Ishikawa (cell line): ENCODE data around the gene ZNF628.

Experiments used
- CREB1 ChIP-seq: IDR thresholded peaks from 2 replicates; pipeline ENCODE4 v1.6.1; 2012; ENCODE audit warnings: low read depth
- EGR1 ChIP-seq: IDR thresholded peaks from 2 replicates; pipeline ENCODE4 v1.6.1; 2012
- EP300 ChIP-seq: IDR thresholded peaks from 2 replicates; pipeline ENCODE4 v1.6.1; 2012; ENCODE audit warnings: borderline replicate concordance
- MAX ChIP-seq: IDR thresholded peaks from 2 replicates; pipeline ENCODE4 v1.6.1; 2012
- RAD21 ChIP-seq: IDR thresholded peaks from 2 replicates; pipeline ENCODE4 v1.6.1; 2012; ENCODE audit warnings: low read depth
- TAF1 ChIP-seq: IDR thresholded peaks from 2 replicates; pipeline ENCODE4 v1.6.1; 2012; ENCODE audit warnings: low read depth, mild to moderate bottlenecking
- TCF12 ChIP-seq: IDR thresholded peaks from 2 replicates; pipeline ENCODE4 v1.6.1; 2012; ENCODE audit warnings: low read depth
- TEAD4 ChIP-seq: IDR thresholded peaks from 2 replicates; pipeline ENCODE4 v1.6.1; 2012
- ZBTB7A ChIP-seq: IDR thresholded peaks from 2 replicates; pipeline ENCODE4 v1.6.1; 2012; ENCODE audit warnings: low read depth

DNA sequence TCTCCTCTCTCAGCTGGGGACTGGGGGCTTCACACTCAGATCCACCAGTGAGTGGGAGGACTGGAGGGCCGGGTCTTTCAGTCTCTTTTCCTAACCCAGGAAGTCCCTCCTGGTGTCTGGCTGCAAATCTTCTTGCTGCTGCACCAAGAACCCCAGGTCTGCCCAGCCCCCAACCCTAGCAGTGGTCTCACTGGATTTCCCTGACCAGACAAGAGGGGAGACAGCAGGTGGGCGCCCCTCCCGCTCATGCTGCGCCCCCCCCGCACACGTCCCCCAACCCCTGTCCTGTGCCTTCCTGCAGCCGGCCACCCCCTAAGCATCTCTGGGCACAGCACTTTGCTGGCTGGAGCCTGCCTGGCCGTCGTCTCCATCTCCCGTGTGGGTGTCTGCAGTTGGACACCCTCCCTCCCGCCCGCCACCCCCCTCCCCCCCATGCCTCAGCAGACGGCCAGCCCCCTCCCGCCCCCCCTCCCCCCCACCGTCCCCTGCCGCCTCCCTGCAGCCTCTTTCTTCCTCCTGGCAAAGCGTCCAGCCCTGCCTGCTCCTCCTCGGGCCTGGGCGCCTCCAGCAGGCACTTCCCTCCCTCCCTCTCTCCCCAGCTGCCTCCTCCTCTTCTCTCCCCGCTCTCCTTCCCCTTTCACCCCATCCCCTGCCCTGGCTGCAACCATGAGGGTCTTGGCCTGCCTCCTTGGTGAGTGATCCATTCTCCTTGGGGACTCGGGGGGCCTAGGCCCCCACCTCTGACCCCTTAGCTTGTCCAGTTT lies 11.7 kb downstream of the ZNF628 start, which contains the start of gene SSC5D:
- TF ChIP-seq MAX (no peak), RAD21 (no peak), TEAD4 (no peak), EP300 (no peak), TAF1 (no peak), ZBTB7A (no peak), TCF12 (no peak), CREB1 (no peak), EGR1 (no peak)
